NT2/D1 (cell line): ENCODE data around the gene CCDC188.
"Not testable (repeated sequence)": the region's sequence is repeated elsewhere in the genome, so short reads cannot be mapped to it uniquely, and the experiment has no call there.

Experiments used
- DNase-seq: peaks from one replicate; pipeline ENCODE4 v3.0.0-alpha.2; 2011; ENCODE audit warnings: low read depth, low spot score
- H3K27me3 ChIP-seq: 2 replicates; pipeline ENCODE4 v1.6.0; 2011; ENCODE audit warnings: mild to moderate bottlenecking; ENCODE audit not compliant: insufficient read length, insufficient read depth
- H3K36me3 ChIP-seq: 2 replicates; pipeline ENCODE4 v1.6.1; 2011; ENCODE audit warnings: mild to moderate bottlenecking, low read length, mixed read lengths; ENCODE audit not compliant: insufficient read depth, insufficient read length
- H3K4me1 ChIP-seq: 2 replicates; pipeline ENCODE4 v1.5.1; 2011; ENCODE audit not compliant: insufficient read depth, insufficient read length
- H3K4me3 ChIP-seq: 2 replicates; pipeline ENCODE4 v1.5.1; 2011; ENCODE audit warnings: low read depth; ENCODE audit not compliant: insufficient read length
- H3K9ac ChIP-seq: 2 replicates; pipeline ENCODE4 v1.6.0; 2011; ENCODE audit warnings: low read depth; ENCODE audit not compliant: insufficient read length
- H3K9me3 ChIP-seq: 2 replicates; pipeline ENCODE4 v1.5.1; 2011; ENCODE audit warnings: mild to moderate bottlenecking, low read length; ENCODE audit not compliant: insufficient read depth
- SUZ12 ChIP-seq: IDR thresholded peaks from 2 replicates; pipeline ENCODE4 v1.6.1; 2011; ENCODE audit not compliant: insufficient read length, insufficient read depth; ENCODE audit errors: extremely low read depth
- YY1 ChIP-seq: IDR thresholded peaks from 2 replicates; pipeline ENCODE4 v1.6.1; 2011; ENCODE audit not compliant: insufficient read length, insufficient read depth
- ZNF274 ChIP-seq: IDR thresholded peaks from 2 replicates; pipeline ENCODE4 v1.6.1; 2011; ENCODE audit warnings: mild to moderate bottlenecking, low read depth, low read length

The CCDC188 gene

DNA sequence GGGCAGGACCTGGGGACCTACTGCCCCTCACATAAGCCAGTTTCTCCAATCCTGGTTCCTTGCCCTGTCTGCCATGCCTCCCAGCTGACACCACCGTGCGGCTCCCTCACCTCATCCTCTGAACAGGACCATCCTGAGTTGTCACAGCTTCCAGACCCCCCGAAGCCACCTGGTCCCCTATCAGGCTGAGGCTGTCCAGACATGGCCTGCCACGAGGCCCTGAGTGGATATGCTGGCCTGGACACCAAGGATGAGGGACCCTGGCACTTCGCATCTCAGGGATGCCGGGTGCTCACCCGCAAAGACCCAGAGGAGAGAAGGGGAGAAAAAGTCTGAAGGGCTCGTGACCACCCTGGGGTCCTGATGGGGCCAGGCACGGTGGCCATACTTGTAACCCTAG, 15.8 kb upstream of the CCDC188 start:
- DNase-seq: no peak
- TF ChIP-seq YY1: no peak
- no peak for TF ChIP-seq SUZ12
- TF ChIP-seq ZNF274: no peak
- no peaks in the 10 kb centered on the region for H3K36me3 ChIP-seq
- H3K4me3 ChIP-seq: no peak overlapping the region
- no peak overlapping the region for H3K9ac ChIP-seq
- H3K27me3 ChIP-seq: no peaks in the 10 kb centered on the region
- H3K4me1 ChIP-seq: no peaks in the 10 kb centered on the region
- H3K9me3 ChIP-seq: no peaks in the 10 kb centered on the region

DNA sequence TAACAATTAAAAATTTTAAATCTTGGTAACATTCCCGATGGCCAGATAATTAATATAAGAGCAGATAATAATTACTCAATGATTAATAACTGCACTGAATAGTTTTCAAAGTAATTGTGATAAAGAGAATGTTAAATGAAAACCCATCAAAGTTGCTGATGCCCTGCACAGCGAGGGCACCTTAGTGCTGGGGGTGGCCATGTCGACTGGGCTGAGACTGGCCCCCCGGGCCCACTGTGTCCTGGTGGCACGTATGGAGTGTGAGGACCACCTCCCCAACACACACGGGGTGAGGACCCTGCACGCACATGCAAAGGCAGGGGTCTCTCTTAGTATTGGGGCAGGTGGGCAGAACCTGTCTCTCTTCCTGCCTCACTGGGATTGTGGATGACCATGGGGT, 15.1 kb upstream of the CCDC188 start:
- H3K27me3 ChIP-seq: no peaks in the 10 kb centered on the region
- no peaks in the 10 kb centered on the region for H3K36me3 ChIP-seq
- DNase-seq: no peak
- H3K9ac ChIP-seq: no peak overlapping the region
- TF ChIP-seq YY1 (no peak), SUZ12 (no peak), ZNF274 (no peak)
- no peak overlapping the region for H3K4me3 ChIP-seq
- H3K9me3 ChIP-seq: no peaks in the 10 kb centered on the region
- no peaks in the 10 kb centered on the region for H3K4me1 ChIP-seq

DNA sequence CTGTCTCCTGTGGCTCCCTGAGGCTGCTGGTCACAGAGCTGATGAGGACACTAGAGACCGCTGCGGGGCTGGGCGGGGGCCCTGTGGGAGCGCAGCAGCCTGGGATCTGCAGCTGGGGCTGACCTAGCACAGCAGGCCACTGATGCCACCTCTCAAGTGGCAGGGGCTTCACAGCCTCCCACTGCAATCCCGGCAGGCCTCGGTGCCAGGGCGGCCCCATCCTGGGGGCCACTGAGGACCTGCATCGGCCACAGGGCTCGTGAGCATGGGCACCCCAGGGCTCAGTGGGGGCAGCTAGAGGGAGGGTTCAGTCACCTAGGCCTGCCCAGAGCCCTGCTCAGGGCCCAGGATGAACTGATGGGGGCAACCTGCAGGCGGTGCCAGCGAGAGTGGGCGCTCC, 14.6 kb upstream of the CCDC188 start:
- TF ChIP-seq SUZ12 (no peak), ZNF274 (no peak), YY1 (no peak)
- DNase-seq: no peak
- H3K27me3 ChIP-seq: no peaks in the 10 kb centered on the region
- no peaks in the 10 kb centered on the region for H3K36me3 ChIP-seq
- no peak overlapping the region for H3K9ac ChIP-seq
- H3K9me3 ChIP-seq: no peaks in the 10 kb centered on the region
- H3K4me1 ChIP-seq: no peaks in the 10 kb centered on the region
- no peak overlapping the region for H3K4me3 ChIP-seq

DNA sequence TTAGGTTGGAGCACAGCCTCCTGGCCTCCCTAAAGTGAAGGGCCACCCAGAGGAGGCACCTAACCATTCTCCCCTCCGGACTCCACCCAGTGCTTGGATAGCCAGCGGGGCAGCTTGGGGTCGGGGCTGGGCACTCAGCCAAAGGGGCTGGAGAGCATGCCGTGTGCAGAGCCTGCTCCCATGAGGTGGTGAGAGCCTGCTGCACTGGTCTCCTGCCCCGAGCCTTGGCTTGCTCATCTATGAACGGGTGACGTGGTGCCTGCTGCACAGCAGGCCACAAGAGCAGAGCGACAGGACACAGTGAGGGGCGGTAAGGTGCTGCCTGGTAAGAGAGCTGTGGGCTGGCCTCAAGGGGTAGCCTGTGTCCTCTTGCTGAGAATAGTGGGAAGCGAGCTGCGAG, 14.0 kb upstream of the CCDC188 start:
- no peak for DNase-seq
- Histone ChIP-seq H3K9ac (no peak overlapping the region), H3K4me1 (no peaks in the 10 kb centered on the region), H3K27me3 (no peaks in the 10 kb centered on the region), H3K36me3 (no peaks in the 10 kb centered on the region), H3K4me3 (no peak overlapping the region), H3K9me3 (no peaks in the 10 kb centered on the region)
- TF ChIP-seq YY1 (no peak), SUZ12 (no peak), ZNF274 (no peak)

DNA sequence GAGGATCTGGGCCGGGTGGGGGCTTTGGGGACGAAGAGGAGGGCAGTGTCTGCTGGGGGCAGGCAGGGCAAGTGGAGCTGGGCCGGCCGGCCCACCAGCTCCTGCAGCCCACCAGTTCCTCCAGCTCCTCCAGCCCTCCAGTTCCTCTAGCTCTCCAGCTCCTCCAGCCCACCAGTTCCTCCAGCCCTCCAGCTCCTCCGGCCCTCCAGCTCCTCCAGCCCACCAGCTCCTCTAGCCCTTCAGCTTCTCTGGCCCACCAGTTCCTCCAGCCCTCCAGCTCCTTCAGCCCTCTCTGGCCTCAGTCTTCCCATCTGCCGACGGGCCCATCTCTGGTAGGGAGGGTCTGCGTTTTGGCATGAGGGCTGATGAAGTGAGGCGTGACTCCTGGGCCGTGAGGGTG, 9.2 kb upstream of the CCDC188 start:
- TF ChIP-seq YY1: no peak
- Histone ChIP-seq H3K4me1 (peaks cover 2% of the 10 kb centered on the region), H3K36me3 (no peaks in the 10 kb centered on the region), H3K9me3 (no peaks in the 10 kb centered on the region), H3K9ac (no peak overlapping the region), H3K27me3 (no peaks in the 10 kb centered on the region), H3K4me3 (no peak overlapping the region)
- no peak for DNase-seq

DNA sequence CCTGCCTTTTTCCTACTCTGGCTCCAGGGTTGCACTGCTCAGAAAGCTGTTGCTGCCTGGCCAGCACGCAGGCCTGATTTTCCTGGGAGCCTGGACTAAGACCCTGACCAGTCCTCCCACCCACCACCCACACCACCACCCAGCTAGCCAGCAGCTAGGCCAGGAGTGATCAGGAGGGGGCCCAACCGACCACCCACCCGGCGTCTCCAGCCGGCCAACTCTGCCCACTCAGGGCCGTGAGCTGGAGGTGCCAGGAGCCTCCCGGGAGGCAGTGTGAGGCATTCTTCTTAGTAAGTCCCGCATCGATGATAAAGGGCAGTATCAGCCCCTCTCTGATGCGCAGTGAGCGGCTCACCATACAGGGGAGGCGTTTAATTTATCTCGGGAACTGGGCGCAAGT, 8.7 kb upstream of the CCDC188 start:
- H3K27me3 ChIP-seq, DNase-seq, H3K4me3 ChIP-seq, H3K4me1 ChIP-seq, H3K9me3 ChIP-seq, H3K9ac ChIP-seq, H3K36me3 ChIP-seq: not testable (repeated sequence)

DNA sequence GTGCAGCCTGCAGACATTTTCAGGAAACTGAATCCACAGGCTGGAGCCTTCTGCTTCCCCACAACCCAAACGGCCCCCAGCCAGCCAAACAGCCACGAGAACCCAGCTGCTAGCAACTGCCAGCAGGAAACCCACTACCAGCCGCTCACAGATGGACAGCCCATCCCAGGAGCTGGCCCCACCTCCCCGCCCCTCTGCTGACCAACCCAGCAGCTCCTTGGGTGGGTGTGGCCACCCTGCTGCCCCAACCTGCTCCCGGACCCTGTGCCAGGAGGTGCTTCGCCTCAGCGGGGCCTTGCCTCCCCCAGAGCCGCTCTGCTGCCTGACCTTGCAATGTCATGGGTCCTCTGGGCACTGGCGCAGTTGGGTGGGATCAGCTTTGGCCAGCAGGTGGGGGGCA, 8.2 kb upstream of the CCDC188 start:
- H3K4me1 ChIP-seq: peaks cover 5% of the 10 kb centered on the region
- no peaks in the 10 kb centered on the region for H3K36me3 ChIP-seq
- no peak for TF ChIP-seq ZNF274
- no peak for TF ChIP-seq SUZ12
- no peak for TF ChIP-seq YY1
- no peak overlapping the region for H3K4me3 ChIP-seq
- H3K9ac ChIP-seq: no peak overlapping the region
- DNase-seq: no peak
- H3K9me3 ChIP-seq: no peaks in the 10 kb centered on the region
- no peaks in the 10 kb centered on the region for H3K27me3 ChIP-seq

DNA sequence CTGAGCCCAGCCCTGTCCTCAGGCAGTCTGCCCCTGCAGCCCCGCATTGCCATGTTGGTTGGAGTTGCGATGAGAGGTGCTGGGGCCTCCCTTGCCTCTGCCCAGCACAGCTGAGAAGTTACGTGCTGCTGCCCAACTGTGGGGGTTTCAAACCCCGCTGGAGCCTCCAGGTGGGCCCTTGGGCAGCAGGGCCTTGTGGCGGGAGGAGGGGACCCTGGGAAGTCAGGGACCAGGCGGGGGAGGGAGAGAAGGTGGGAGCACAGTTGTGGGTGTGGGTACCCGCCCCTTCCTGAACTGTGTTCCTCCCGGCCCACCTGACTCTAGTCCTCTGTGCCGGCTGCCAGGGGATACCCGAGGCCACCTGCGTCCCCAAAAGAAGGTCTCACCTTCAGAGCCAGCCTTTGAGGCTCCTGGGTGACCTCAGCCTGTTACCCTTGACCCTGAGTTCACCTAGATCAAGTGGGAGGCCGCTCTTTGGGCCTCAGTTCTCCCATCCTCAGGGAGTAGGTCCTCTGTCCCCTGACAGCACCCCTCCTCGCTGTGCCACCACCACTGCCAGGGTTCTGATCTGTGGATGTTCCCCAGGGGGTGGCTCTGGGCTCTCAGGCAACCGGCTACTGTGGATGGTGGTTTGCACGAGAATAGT, 7.7 kb upstream of the CCDC188 start:
- Histone ChIP-seq H3K27me3 (no peaks in the 10 kb centered on the region), H3K4me1 (peaks cover 9% of the 10 kb centered on the region), H3K36me3 (no peaks in the 10 kb centered on the region), H3K4me3 (no peak overlapping the region), H3K9me3 (no peaks in the 10 kb centered on the region), H3K9ac (peak overlapping the region; percentile 2)
- DNase-seq: no peak
- TF ChIP-seq ZNF274 (no peak), SUZ12 (no peak), YY1 (no peak)
